IPS-18c (cell line): ENCODE data around the gene USH1C.

Experiments used
- H3K4me3 ChIP-seq: 2 replicates; pipeline ENCODE4 v1.7.0; 2013; ENCODE audit warnings: low read depth, mild to moderate bottlenecking, low read length, moderate library complexity; ENCODE audit not compliant: insufficient read depth
- H3K9me3 ChIP-seq: one replicate; pipeline ENCODE4 v1.6.1; 2013; ENCODE audit warnings: mild to moderate bottlenecking, low read length, moderate library complexity; ENCODE audit not compliant: control insufficient read depth, insufficient read depth

The USH1C gene

GRCh38 chr11:17553249-17553546 is 9.0 kb upstream of the USH1C start:
- H3K9me3 ChIP-seq = peaks cover 2% of the 10 kb centered on the region
- no peak overlapping the region for H3K4me3 ChIP-seq

- H3K9me3 ChIP-seq = peaks cover 1% of the 10 kb centered on the region
Observed at GRCh38 chr11:17552392-17553248, 8.4 kb upstream of the USH1C start.

DNA sequence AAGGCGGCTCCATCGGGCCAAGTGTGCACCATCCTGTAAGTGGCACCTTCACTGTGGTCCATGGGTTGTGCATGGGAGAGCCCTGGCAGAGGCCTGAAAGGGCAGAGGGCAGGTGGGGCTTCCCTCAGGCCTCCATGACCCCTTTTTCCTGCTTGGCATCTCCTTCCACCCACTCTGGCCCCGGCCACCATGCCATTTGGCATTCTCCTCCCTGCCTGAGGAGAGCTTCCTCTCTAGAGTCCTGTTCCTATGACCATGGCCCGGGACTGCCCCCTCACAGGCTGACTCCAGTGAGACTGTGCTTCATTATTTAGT is 7.8 kb upstream of the USH1C start:
- Histone ChIP-seq H3K9me3 (no peaks in the 10 kb centered on the region), H3K4me3 (no peak overlapping the region)

More at GRCh38 chr11:17552392-17553248, 8.4 kb upstream of the USH1C start:
- H3K4me3 ChIP-seq = no peak overlapping the region

DNA sequence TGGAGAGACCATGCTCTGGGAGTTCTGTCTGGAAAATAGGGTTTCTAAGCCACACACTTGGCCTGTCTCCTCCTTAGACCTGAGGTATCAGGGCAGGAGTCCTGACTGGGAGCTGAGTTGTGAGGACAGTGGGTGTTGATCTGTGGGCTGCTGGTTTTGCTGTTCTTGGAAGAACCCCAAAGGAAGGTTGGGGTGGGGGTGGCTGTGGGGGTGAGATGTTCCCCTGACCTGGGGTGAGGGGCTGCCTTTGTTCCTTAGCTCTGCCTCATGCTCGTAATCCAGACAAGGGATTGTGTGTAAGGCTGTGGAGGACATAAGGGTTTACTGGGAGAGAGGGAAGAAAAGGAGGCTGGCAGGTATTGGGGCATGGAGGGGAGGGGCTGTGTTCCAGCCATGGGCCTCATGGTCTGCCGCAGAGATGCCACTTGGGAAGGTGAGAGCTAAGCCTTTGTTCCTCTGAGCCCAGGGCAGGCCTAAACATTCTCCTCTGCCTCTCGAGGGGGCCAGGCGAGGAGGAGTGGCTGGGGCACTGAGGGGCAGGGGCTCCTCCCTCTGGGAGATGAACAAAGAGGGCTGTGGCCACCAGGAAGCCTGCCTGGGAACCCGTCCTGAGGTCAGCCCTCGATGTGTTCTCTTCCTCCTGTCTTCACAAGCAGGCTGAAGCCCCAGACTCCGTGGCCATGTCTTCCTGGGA is 7.3 kb upstream of the USH1C start:
- no peaks in the 10 kb centered on the region for H3K9me3 ChIP-seq
- no peak overlapping the region for H3K4me3 ChIP-seq

DNA sequence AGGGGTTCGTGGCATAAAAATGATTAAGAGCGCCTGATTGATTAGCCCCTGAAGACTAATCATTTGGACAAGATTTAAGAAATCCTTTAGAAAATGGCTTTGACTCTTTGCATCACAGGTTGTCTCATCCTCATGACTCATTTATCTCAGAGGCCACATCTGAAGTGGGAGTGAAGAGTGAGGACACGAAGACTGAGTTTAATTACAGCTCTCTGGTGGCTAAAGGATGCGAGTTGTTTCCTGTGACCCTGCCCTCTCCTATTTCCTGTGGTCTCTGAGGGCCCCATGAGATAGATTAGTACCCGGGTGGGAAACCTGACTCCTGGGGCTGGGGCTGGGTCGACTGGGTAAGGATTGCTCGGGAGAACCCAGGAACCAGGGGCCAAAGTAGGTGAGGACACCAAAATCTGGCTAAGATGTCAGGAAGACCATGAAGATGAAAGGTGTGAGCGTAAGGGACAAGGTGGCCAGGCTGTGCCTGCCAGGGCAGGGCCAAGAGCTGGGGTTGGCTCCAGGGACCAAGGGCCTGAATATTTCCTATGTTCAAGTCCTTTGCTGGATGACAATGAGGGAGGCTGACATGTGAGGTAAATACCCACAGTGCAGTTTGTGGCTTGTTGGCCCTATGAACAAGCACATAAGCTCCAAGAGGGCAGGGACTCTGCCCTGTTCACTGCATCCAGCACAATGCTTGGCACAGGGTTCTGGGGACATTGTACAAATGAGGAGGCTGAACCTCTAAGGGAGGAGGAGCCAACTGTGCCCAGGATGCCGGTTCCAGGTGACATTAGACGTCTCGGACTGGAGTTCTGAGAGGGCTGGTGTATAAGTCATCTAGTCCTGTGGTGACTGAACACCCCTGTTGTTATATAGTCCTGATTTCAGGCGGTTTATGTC is 6.5 kb upstream of the USH1C start:
- Histone ChIP-seq H3K9me3 (no peaks in the 10 kb centered on the region), H3K4me3 (no peak overlapping the region)

GRCh38 chr11:17548444-17548843 is 4.2 kb upstream of the USH1C start:
- no peaks in the 10 kb centered on the region for H3K9me3 ChIP-seq

DNA sequence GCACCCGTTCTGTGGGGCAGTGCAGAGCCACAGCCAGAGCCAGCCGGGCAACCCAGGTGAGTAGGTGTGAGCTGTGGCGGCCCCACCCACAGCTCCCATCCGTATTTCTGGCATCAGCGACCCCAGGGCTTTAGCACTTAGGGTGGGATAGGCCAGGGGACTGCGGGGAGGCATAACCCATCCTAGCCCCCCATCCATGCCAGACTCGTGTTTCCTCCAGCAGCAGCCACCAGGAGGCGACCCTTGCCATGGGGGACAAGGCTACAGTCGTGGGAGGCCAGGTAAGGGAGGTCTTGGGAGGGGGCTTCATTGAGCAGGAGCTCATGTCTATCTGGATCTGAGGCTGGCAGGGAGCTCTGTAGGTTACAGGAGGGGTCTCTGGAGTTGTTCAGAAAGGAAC is 3.7 kb upstream of the USH1C start:
- Histone ChIP-seq H3K4me3 (0 out of 2 replicates have a peak overlapping the region, but pooled peaks have one; percentile 40), H3K9me3 (no peaks in the 10 kb centered on the region)

More at GRCh38 chr11:17548444-17548843, 4.2 kb upstream of the USH1C start:
- no peak overlapping the region for H3K4me3 ChIP-seq

DNA sequence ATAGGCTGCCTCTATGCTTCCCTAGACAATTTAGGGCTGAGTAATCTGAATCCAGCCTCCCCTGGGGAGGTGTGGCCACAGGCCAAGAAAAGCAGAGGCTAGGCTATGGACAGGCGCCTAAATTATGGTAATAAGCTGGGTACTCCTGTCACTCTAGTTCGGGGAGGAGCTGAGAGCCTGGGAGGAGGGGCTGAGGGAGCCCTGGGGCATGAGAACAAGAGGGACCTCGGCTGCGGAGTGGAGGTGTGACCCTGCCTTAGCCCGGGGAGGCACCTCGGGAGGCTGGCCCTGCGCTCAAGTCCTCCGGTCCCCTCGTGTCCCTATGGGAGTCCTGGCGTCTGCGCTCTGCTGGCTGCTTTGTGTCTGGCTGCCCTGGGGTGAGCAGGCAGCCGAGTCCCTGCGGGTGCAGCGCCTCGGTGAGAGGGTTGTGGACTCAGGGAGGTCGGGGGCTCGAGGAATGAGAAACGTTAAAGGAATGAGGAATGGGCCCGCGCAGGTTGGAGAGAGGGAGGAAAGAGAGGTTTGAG is 2.9 kb upstream of the USH1C start, which contains the start of gene OTOG:
Gene OTOG, plus strand, starts transcription at position 209 of the 527 bp plus-strand sequence. Its CDS starts 114 bp downstream, at position 323.
- Histone ChIP-seq H3K9me3 (no peaks in the 10 kb centered on the region), H3K4me3 (peak within 1 kb of the TSS; percentile 40; the same call in 1 of the 2 replicates)

DNA sequence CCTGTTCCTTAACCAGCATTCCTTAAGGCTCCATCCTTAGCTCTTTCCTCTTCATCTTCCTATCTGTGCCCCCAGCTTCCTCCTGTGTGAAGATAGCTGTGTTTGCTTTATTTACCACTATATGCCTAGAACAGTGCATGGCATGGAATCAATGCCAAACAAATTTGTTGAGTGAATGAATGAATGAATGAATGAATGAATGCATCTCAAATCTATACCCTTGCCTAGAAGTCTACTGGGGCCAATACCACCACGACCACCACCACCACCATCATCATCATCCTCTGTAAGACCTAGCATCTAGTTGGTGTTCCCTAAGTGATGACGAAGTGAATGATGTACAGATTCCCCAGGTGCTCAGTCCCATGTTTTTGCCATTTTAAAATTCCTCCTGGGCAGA is 2.0 kb upstream of the USH1C start:
- Histone ChIP-seq H3K9me3 (no peaks in the 10 kb centered on the region), H3K4me3 (no peak overlapping the region)

DNA sequence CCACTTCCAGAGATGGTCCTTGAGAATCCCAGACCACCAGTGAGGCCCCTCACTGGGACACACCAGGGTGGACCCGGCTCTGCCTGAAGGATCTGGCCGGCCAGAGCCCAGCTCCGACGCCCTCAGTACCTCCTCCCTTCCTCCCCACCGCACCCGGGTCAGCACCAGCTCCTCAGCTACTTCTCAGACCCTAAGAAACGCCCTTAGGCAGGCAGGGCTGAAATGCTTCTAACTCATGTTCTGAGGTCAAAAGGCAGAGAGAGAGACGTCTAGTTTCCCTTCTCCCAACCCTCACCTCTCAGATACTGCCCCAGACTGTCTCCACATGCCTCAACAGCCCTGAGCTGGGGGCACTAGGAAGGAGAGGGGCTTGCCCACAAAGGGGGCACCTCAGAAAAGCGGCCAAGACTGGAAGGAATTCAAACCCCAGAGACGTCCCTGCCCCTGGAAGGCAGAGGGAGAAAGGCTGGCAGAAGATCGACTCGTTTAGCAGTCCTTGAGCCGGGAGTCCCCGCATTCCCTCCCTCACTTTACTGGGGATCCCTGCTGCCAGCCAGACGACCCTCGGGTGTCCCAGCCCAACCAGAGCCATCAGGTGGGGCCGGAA is 539 bp downstream of the USH1C start:
- Histone ChIP-seq H3K9me3 (no peaks in the 10 kb centered on the region), H3K4me3 (peak overlapping the region; percentile 58)

DNA sequence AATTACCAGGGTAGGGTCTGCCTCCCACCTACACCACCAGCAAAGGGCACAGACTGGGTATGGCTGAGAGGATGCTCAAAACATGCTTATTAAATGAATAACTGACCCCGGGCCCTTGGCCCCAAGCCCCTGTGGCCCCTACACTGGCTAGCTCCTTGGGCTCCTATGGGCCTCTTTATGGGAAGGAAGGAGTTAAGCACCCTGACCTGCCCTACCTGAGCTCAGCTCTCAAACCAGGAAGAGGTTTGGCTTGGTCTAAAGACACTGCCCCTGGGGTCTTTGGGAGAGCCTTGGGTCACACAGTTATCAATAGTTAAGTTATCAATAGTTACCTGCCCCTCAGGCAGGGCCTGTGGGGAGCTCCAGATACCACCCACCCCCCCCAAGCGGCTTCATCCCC is 1.2 kb downstream of the USH1C start:
- H3K9me3 ChIP-seq = no peaks in the 10 kb centered on the region
- H3K4me3 ChIP-seq = no peak overlapping the region

DNA sequence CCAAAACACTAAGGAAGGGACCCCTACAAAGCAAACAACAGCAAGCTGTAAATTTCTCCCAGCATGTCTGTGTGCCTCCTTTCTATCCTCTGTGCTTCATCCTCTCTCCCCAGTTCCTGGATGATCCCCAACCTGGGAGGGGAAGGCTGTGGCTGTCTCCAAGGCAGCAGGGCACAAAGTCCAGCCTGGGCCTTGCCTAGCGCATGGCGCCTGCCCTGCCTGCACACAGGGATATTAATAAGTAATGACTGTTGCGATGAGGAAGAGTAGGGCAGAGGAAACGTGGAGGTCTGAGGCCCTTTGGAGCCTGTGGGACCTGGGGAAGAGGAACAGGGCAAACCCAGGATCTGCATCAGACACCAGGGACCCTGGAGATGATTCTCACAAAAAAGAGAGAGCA is 2.0 kb downstream of the USH1C start:
- Histone ChIP-seq H3K9me3 (no peaks in the 10 kb centered on the region), H3K4me3 (no peak overlapping the region)

DNA sequence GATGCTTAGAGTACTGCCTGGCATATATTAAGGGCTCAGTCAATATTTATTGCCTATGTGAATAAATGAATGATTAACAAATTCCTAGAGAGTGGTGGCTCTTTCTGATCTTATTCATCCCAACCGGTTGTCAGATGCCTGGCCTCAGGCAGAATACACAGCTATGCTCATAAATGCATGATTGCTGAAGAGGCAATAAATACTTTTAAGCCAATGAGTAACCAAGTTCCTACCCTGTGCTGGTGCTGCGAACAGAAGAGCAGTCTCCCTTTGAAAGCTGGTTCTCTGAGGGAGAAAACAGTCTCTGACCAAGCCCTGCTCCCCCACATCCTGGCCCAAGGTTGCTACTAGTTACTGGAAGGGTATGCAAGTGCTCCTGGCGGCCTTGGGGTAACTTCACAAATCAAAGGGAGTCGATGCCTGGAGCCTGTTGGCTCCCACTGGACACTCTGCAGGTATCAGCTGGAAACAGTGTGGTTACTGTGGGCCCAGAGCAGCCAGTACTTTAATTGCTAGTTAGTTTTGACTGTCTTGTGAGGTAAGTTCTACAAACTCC is 2.8 kb downstream of the USH1C start:
- no peaks in the 10 kb centered on the region for H3K9me3 ChIP-seq
- no peak overlapping the region for H3K4me3 ChIP-seq

GRCh38 chr11:17540807-17541206 is 3.4 kb downstream of the USH1C start:
- H3K4me3 ChIP-seq = no peak overlapping the region
- H3K9me3 ChIP-seq = no peaks in the 10 kb centered on the region

DNA sequence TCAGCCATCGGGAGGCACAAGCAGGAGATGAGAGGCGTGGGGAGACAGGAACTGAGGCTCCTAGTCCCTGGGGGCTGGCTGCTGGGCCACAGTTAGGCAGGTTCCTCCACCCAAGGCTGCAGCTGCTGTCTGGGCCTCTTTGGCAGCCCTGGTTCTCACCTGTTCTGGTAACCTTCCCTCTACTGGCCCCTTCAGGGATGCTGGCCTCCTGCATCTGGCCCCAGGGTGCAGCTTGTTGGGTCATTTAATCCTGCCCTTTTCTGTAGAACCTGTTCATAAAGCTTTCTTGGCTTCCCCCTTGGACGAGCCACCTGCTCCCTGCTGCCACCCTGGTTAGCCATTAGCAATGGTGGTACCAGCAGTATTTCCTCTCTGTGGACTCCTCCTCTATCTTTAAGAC is 5.5 kb downstream of the USH1C start:
- Histone ChIP-seq H3K4me3 (no peak overlapping the region), H3K9me3 (no peaks in the 10 kb centered on the region)

DNA sequence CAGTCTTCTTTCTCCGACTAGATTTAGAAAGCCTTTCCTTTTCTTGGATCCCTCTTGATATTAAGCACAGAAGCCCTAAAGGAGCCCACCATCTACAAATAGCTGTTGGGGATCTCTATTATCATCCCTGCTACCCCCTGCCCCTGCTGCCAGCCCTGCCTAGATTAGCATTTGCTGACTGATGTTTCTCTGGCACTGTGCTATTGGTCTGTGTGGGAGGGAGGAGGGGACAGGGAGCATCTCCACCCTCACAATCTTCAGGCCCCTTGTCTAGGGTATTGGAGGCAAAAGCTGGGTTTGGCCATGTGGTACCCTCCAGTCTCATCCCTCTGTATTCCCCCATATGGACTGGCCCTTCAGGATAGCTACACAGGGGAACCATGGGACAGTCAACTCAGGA is 6.2 kb downstream of the USH1C start:
- no peak overlapping the region for H3K4me3 ChIP-seq
- H3K9me3 ChIP-seq = no peaks in the 10 kb centered on the region

- Histone ChIP-seq H3K4me3 (no peak overlapping the region), H3K9me3 (no peaks in the 10 kb centered on the region)
Observed at GRCh38 chr11:17537261-17537660, 7.0 kb downstream of the USH1C start.
